ENCODE measurements around the gene SPPL3. TPM values are rescaled to one million over a fixed set of nuclear protein-coding genes. Genes with fewer than 3 reads are reported as not detected.

SPPL3 gene
- total RNA-seq, 1 experiment from 2014 or later, result 39.7 TPM

DNA sequence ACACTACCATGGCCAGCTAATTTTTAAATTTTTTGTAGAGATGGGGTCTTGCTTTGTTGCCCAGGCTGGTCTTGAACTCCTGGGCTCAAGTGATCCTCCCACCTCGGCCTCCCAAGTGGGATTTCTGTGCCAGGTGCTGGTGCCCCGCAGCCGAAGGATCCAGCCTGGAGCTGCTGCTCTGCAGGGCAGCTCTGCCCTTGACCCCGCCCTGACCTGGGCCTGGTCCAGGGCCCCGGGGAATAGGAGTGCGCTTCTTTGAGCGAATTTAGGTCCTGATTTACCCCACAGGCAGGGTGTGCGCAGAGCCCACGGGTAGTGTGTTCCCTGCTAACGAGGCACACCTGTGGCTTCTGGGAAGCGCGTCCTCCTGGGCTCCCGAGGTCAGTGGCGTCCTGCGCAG lies 163.3 kb downstream of the SPPL3 start:
- no peaks in the 10 kb centered on the region for H3K27me3 ChIP-seq (ENCODE audit: insufficient read depth, low read length)
- no peaks in the 10 kb centered on the region for H3K9me2 ChIP-seq (ENCODE audit: insufficient read depth)
- H3K9me3 ChIP-seq (ENCODE audit: control insufficient read depth in 1 of 2, insufficient read depth in 1 of 2, low read depth in 1 of 2, low read length in 2 of 2), result no peaks in the 10 kb centered on the region
- no peak overlapping the region for H3K4me3 ChIP-seq (replicated peaks in 1 of 2; ENCODE audit: low read depth in 1 of 2, low read length in 2 of 2)
- H2AFZ ChIP-seq (ENCODE audit: low read depth, low read length, poor library complexity, severe bottlenecking), result no peak overlapping the region
- no peak for DNase-seq (ENCODE audit: low read depth, low spot score)
- TF ChIP-seq EGR1 (IDR thresholded peaks at IDR 0.05; ENCODE audit: low read depth), result no peak
- TF ChIP-seq RAD21 (IDR thresholded peaks at IDR 0.05; ENCODE audit: low read depth), result no peak
- TF ChIP-seq SP1 (IDR thresholded peaks at IDR 0.05; ENCODE audit: low read depth), result no peak
- no peak for TF ChIP-seq TCF7L2 (IDR thresholded peaks at IDR 0.05; ENCODE audit: borderline replicate concordance, extremely low read depth, insufficient read depth, insufficient read length)
- no peak for ATAC-seq
- no peaks in the 10 kb centered on the region for H4K20me1 ChIP-seq (ENCODE audit: insufficient read depth)
- H3K4me2 ChIP-seq (ENCODE audit: low read length), result no peak overlapping the region
- ChIA-PET RAD21 (ENCODE audit: low non-redundant PET in 1 of 2, low total read pairs in 2 of 2, uncharacterized antibody in 2 of 2, unreplicated experiment in 2 of 2) (no interaction called here), POLR2A (no interaction called here), CTCF (no interaction called here)
- intact Hi-C loops (cut with micrococcal nuclease), result no loop called here
- H3K9ac ChIP-seq (ENCODE audit: low read length), result no peak overlapping the region
- H3K27ac ChIP-seq (ENCODE audit: low read depth, low read length), result no peak overlapping the region
- BruUV-seq (replicated peaks), result no TSS peak
- no peaks in the 10 kb centered on the region for H3K79me2 ChIP-seq (ENCODE audit: insufficient read depth, low read length)
- H3K36me3 ChIP-seq (ENCODE audit: control insufficient read depth in 1 of 2, insufficient read depth in 2 of 2, low read length in 2 of 2), result no peaks in the 10 kb centered on the region
- H3K4me1 ChIP-seq (ENCODE audit: control insufficient read depth in 1 of 2, insufficient read depth in 2 of 2, low read length in 2 of 2), result no peaks in the 10 kb centered on the region

GRCh38 chr12:120739821-120740613 lies 164.1 kb downstream of the SPPL3 start:
- TF ChIP-seq SIN3A (IDR thresholded peaks at IDR 0.05; ENCODE audit: low read depth), result no peak
- no peak for TF ChIP-seq POLR2A (IDR thresholded peaks at IDR 0.05; ENCODE audit: borderline replicate concordance, extremely low read depth, insufficient read depth, insufficient read length)
- no peak for TF ChIP-seq ELF1 (IDR thresholded peaks at IDR 0.05; ENCODE audit: borderline replicate concordance, low read depth)
- TF ChIP-seq, protein P1, sequence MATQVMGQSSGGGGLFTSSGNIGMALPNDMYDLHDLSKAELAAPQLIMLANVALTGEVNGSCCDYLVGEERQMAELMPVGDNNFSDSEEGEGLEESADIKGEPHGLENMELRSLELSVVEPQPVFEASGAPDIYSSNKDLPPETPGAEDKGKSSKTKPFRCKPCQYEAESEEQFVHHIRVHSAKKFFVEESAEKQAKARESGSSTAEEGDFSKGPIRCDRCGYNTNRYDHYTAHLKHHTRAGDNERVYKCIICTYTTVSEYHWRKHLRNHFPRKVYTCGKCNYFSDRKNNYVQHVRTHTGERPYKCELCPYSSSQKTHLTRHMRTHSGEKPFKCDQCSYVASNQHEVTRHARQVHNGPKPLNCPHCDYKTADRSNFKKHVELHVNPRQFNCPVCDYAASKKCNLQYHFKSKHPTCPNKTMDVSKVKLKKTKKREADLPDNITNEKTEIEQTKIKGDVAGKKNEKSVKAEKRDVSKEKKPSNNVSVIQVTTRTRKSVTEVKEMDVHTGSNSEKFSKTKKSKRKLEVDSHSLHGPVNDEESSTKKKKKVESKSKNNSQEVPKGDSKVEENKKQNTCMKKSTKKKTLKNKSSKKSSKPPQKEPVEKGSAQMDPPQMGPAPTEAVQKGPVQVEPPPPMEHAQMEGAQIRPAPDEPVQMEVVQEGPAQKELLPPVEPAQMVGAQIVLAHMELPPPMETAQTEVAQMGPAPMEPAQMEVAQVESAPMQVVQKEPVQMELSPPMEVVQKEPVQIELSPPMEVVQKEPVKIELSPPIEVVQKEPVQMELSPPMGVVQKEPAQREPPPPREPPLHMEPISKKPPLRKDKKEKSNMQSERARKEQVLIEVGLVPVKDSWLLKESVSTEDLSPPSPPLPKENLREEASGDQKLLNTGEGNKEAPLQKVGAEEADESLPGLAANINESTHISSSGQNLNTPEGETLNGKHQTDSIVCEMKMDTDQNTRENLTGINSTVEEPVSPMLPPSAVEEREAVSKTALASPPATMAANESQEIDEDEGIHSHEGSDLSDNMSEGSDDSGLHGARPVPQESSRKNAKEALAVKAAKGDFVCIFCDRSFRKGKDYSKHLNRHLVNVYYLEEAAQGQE (IDR thresholded peaks at IDR 0.05; ENCODE audit: low read depth), result no peak
- no peak for TF ChIP-seq CBX3 (IDR thresholded peaks at IDR 0.05; ENCODE audit: low read depth)
- TF ChIP-seq JUND (IDR thresholded peaks at IDR 0.05), result no peak
- TF ChIP-seq POLR2AphosphoS5 (IDR thresholded peaks at IDR 0.05; ENCODE audit: low read depth, low read length), result no peak
- no peak for TF ChIP-seq MAX (IDR thresholded peaks at IDR 0.05)
- no peak for TF ChIP-seq RAD21 (IDR thresholded peaks at IDR 0.05; ENCODE audit: low read depth)
- no peak for TF ChIP-seq SRF (IDR thresholded peaks at IDR 0.05; ENCODE audit: low read depth)
- no peak for TF ChIP-seq EGR1 (IDR thresholded peaks at IDR 0.05; ENCODE audit: low read depth)
- no peak for TF ChIP-seq ZFX (IDR thresholded peaks at IDR 0.05)
- ATAC-seq, result no peak
- Histone ChIP-seq H3K9me3 (ENCODE audit: control insufficient read depth in 1 of 2, insufficient read depth in 1 of 2, low read depth in 1 of 2, low read length in 2 of 2) (no peaks in the 10 kb centered on the region), H3K4me3 (replicated peaks in 1 of 2; ENCODE audit: low read depth in 1 of 2, low read length in 2 of 2) (no peak overlapping the region), H3K27me3 (ENCODE audit: insufficient read depth, low read length) (no peaks in the 10 kb centered on the region), H3K4me2 (ENCODE audit: low read length) (no peak overlapping the region), H2AFZ (ENCODE audit: low read depth, low read length, poor library complexity, severe bottlenecking) (no peak overlapping the region), H3K9me2 (ENCODE audit: insufficient read depth) (no peaks in the 10 kb centered on the region), H3K27ac (ENCODE audit: low read depth, low read length) (no peak overlapping the region), H3K9ac (ENCODE audit: low read length) (no peak overlapping the region), H4K20me1 (ENCODE audit: insufficient read depth) (no peaks in the 10 kb centered on the region), H3K79me2 (ENCODE audit: insufficient read depth, low read length) (no peaks in the 10 kb centered on the region), H3K36me3 (ENCODE audit: control insufficient read depth in 1 of 2, insufficient read depth in 2 of 2, low read length in 2 of 2) (no peaks in the 10 kb centered on the region), H3K4me1 (ENCODE audit: control insufficient read depth in 1 of 2, insufficient read depth in 2 of 2, low read length in 2 of 2) (no peaks in the 10 kb centered on the region)
- ChIA-PET CTCF (no interaction called here), POLR2A (interaction anchor here (0.6 kb wide), 1 partner anchor 484 kb away, joined by 3 read pairs; no protein-coding TSS in a partner anchor), RAD21 (ENCODE audit: low non-redundant PET in 1 of 2, low total read pairs in 2 of 2, uncharacterized antibody in 2 of 2, unreplicated experiment in 2 of 2) (no interaction called here)
- DNase-seq (ENCODE audit: low read depth, low spot score), result no peak
- intact Hi-C loops (cut with micrococcal nuclease), result no loop called here
- no TSS peak for BruUV-seq (replicated peaks)

All from HCT116 (cell line).